Measurements from ENCODE around the gene CABP7.

DNA sequence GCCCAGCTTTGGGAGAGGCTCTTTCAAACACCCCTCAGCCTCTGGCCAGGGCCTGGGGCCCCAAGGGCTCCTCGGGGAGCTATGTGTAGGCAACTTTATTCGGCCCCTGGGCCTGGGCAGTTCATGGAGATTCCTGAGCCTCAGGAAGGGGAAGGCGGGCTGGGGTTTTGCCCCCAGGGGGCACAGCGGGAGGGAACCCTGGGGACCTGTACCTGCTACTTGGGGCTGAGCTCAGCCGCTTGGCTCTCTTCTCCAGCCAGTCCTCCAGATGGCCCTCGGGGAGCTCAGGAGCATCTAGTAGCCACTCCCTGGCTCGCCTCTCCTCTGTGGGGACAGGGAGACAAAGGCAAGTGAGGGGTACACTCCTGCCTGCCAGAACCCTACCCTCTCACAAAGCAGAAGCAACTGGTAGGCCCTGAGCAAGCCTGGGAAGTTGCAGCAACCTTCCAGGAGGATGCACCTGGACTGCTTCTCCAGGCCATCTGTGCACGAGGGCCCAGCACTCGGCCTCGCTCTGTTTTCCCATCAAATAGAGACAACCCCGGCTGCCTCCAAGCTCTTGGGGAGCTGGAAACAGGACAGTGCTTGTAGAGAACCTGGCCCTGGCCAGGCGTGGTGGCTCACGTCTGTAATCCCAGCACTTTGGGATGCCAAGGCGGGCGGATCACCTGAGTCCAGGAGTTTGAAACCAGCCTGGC, 18.5 kb downstream of the CABP7 start:
- TF ChIP-seq POLR2A (IDR thresholded peaks at IDR 0.05; ENCODE audit: low read length) (no peak), GATA1 (IDR thresholded peaks at IDR 0.05; ENCODE audit: low read depth, low read length) (no peak)
